Mesothelial cell of epicardium (in vitro differentiated cells): ENCODE results near the gene CRACR2A. TPM values are rescaled to one million over a fixed set of nuclear protein-coding genes. Genes with fewer than 3 reads are reported as not detected.

Experiments
- DNase-seq, 2 experiments: peaks; one replicate each; pipeline ENCODE4 v3.0.0; 2021; ENCODE audit warnings: low spot score in 2 of 2; ENCODE audit not compliant: unreplicated experiment in 2 of 2
- H3K27ac Mint-ChIP-seq: 2 replicates; pipeline ENCODE4 v1.8.0; 2021; ENCODE audit warnings: mixed read lengths
- H3K27me3 Mint-ChIP-seq: 2 replicates; pipeline ENCODE4 v1.8.0; 2021; ENCODE audit warnings: low read depth, mixed read lengths
- H3K36me3 Mint-ChIP-seq: 2 replicates; pipeline ENCODE4 v1.8.0; 2021; ENCODE audit warnings: mixed read lengths
- H3K4me1 Mint-ChIP-seq: 2 replicates; pipeline ENCODE4 v1.8.0; 2021; ENCODE audit warnings: mixed read lengths
- H3K4me3 Mint-ChIP-seq: 2 replicates; pipeline ENCODE4 v1.8.0; 2021; ENCODE audit warnings: mild to moderate bottlenecking, moderate library complexity, mixed read lengths
- H3K9me3 Mint-ChIP-seq: 2 replicates; pipeline ENCODE4 v1.8.0; 2021; ENCODE audit warnings: mixed read lengths
- CTCF ChIP-seq: fragments of 200-600 bp; sonication (generic); IDR thresholded peaks from one replicate; pipeline ENCODE4 v1.5.0; 2021; ENCODE audit warnings: antibody characterized with exemption; ENCODE audit not compliant: unreplicated experiment
- total RNA-seq: library from RNA; stranded (reverse); gene quantifications from 3 replicates; pipeline ENCODE4 v1.2.1, GENCODE V29; 2021

CRACR2A gene
- total RNA-seq, 1 donor from 2014 or later, result 1.0 TPM

GRCh38 chr12:3692616-3693365, 60.1 kb downstream of the CRACR2A start:
- no peak overlapping the region for H3K27ac Mint-ChIP-seq
- TF ChIP-seq CTCF, result no peak
- H3K36me3 Mint-ChIP-seq, result no peaks in the 10 kb centered on the region
- no peak for DNase-seq
- H3K27me3 Mint-ChIP-seq, result peaks cover 18% of the 10 kb centered on the region
- H3K4me1 Mint-ChIP-seq, result no peaks in the 10 kb centered on the region
- H3K9me3 Mint-ChIP-seq, result peaks cover 40% of the 10 kb centered on the region
- no peak overlapping the region for H3K4me3 Mint-ChIP-seq

GRCh38 chr12:3686463-3686862, 66.4 kb downstream of the CRACR2A start:
- Mint-ChIP-seq H3K27me3 (peaks cover 21% of the 10 kb centered on the region), H3K4me3 (no peak overlapping the region), H3K9me3 (peaks cover 35% of the 10 kb centered on the region), H3K36me3 (no peaks in the 10 kb centered on the region), H3K4me1 (peaks cover 4% of the 10 kb centered on the region), H3K27ac (no peak overlapping the region)
- no peak for DNase-seq
- no peak for TF ChIP-seq CTCF

GRCh38 chr12:3685830-3686229, 67.1 kb downstream of the CRACR2A start:
- peaks cover 4% of the 10 kb centered on the region for H3K4me1 Mint-ChIP-seq
- H3K36me3 Mint-ChIP-seq, result no peaks in the 10 kb centered on the region
- H3K27me3 Mint-ChIP-seq, result peaks cover 19% of the 10 kb centered on the region
- no peak overlapping the region for H3K4me3 Mint-ChIP-seq
- peaks cover 30% of the 10 kb centered on the region for H3K9me3 Mint-ChIP-seq
- DNase-seq, result no peak
- H3K27ac Mint-ChIP-seq, result no peak overlapping the region
- TF ChIP-seq CTCF, result no peak

- Mint-ChIP-seq H3K4me3 (no peak overlapping the region), H3K27me3 (peaks cover 16% of the 10 kb centered on the region)
- no peak for TF ChIP-seq CTCF
These were observed 68.4 kb downstream of the CRACR2A start for GRCh38 chr12:3684449-3685051.

GRCh38 chr12:3683670-3684069, 69.2 kb downstream of the CRACR2A start:
- H3K27ac Mint-ChIP-seq, result no peak overlapping the region
- H3K4me1 Mint-ChIP-seq, result peaks cover 4% of the 10 kb centered on the region
- peaks cover 11% of the 10 kb centered on the region for H3K27me3 Mint-ChIP-seq
- no peak for DNase-seq
- H3K9me3 Mint-ChIP-seq, result peaks cover 9% of the 10 kb centered on the region
- no peak for TF ChIP-seq CTCF
- H3K4me3 Mint-ChIP-seq, result no peak overlapping the region
- no peaks in the 10 kb centered on the region for H3K36me3 Mint-ChIP-seq

More at GRCh38 chr12:3684449-3685051, 68.4 kb downstream of the CRACR2A start:
- Mint-ChIP-seq H3K27ac (no peak overlapping the region), H3K4me1 (peaks cover 4% of the 10 kb centered on the region), H3K9me3 (peaks cover 17% of the 10 kb centered on the region), H3K36me3 (no peaks in the 10 kb centered on the region)
- DNase-seq, result no peak
